DND-41 (cell line): ENCODE results near the gene CANT1.

ENCODE experiments used
- ATAC-seq: fragments of 200-7000 bp; cut with Tn5 transposase; 3 replicates; pipeline ENCODE4 v1.9.1; 2021; ENCODE audit warnings: low read depth; ENCODE audit not compliant: insufficient read depth
- DNase-seq: peaks from one replicate; pipeline ENCODE4 v3.0.0-alpha.2; 2020
- H2AFZ ChIP-seq: 2 replicates; pipeline ENCODE4 v1.6.0; 2012; ENCODE audit warnings: low read depth, low read length
- H3K27ac ChIP-seq: 2 replicates; pipeline ENCODE4 v1.5.1; 2012; ENCODE audit warnings: low read length, inconsistent platforms
- H3K27me3 ChIP-seq: fragments of 200-600 bp; sonication (generic); 2 replicates; pipeline ENCODE4 v1.6.0; 2012; ENCODE audit warnings: low read length, mild to moderate bottlenecking, inconsistent platforms; ENCODE audit not compliant: insufficient read depth, poor library complexity
- H3K36me3 ChIP-seq: 2 replicates; pipeline ENCODE4 v1.5.1; 2012; ENCODE audit warnings: low read length, inconsistent platforms; ENCODE audit not compliant: insufficient read depth
- H3K4me1 ChIP-seq: 2 replicates; pipeline ENCODE4 v1.5.1; 2012; ENCODE audit warnings: mild to moderate bottlenecking, low read length; ENCODE audit not compliant: insufficient read depth
- H3K4me2 ChIP-seq: 2 replicates; pipeline ENCODE4 v1.6.0; 2012; ENCODE audit warnings: mild to moderate bottlenecking, moderate library complexity, low read length, inconsistent platforms; ENCODE audit not compliant: insufficient read depth
- H3K4me3 ChIP-seq, 2 experiments: fragments of 200-600 bp in 1 of 2; shearing (Covaris generic) in 1 of 2; 2 replicates each; pipeline ENCODE4 v1.5.1; 2012 to 2016; ENCODE audit warnings: inconsistent platforms in 2 of 2, low read length in 2 of 2, mild to moderate bottlenecking in 2 of 2, low read depth in 1 of 2, moderate library complexity in 1 of 2
- H3K79me2 ChIP-seq: 2 replicates; pipeline ENCODE4 v1.6.0; 2012; ENCODE audit warnings: low read length, inconsistent platforms; ENCODE audit not compliant: insufficient read depth
- H3K9ac ChIP-seq: 2 replicates; pipeline ENCODE4 v1.6.0; 2012; ENCODE audit warnings: low read depth, mild to moderate bottlenecking, inconsistent platforms, low read length, moderate library complexity
- H3K9me3 ChIP-seq: 2 replicates; pipeline ENCODE4 v1.5.1; 2012; ENCODE audit warnings: low read length, moderate library complexity, mild to moderate bottlenecking, inconsistent platforms; ENCODE audit not compliant: insufficient read depth, severe bottlenecking
- H4K20me1 ChIP-seq: 2 replicates; pipeline ENCODE4 v1.6.0; 2012; ENCODE audit warnings: low read length; ENCODE audit not compliant: insufficient read depth
- EZH2 ChIP-seq: IDR thresholded peaks from 3 replicates; pipeline ENCODE4 v1.6.1; 2012; ENCODE audit warnings: borderline replicate concordance, low read depth, mild to moderate bottlenecking, moderate library complexity, low read length, inconsistent platforms; ENCODE audit not compliant: severe bottlenecking
- TF ChIP-seq, protein P1 (sequence below): IDR thresholded peaks from 2 replicates; pipeline ENCODE4 v1.5.1; 2012; ENCODE audit warnings: borderline replicate concordance, low read length, moderate library complexity, mild to moderate bottlenecking; ENCODE audit not compliant: poor library complexity, severe bottlenecking; ENCODE audit errors: extremely low read depth

CANT1 gene

DNA sequence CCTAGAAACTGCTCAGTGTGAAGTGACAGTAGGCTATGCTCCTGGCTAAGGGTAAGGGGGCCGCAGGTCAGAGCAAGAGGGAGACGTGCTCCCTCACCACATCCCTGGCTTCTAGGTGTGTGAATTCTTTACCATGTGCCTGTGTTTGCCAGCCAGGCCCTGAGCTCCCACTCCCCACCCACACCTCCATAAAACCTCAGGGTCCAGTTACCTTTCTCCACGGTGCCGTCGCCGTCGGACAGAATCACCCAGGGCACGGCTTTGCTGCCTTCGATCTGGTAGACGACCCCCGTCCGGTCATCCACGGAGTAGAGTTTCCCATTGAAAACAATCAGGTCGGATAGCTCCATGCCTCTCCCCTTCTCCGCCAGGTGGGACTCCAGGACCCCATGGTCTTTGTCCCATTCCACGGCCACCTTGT lies 12.8 kb downstream of the CANT1 start:
- H3K9me3 ChIP-seq = no peaks in the 10 kb centered on the region
- H2AFZ ChIP-seq = no peak overlapping the region
- H3K4me3 ChIP-seq = no peak overlapping the region
- no peaks in the 10 kb centered on the region for H3K27me3 ChIP-seq
- no peak overlapping the region for H3K9ac ChIP-seq
- H3K79me2 ChIP-seq = peaks cover 50% of the 10 kb centered on the region
- H3K4me2 ChIP-seq = no peak overlapping the region
- H3K4me1 ChIP-seq = no peaks in the 10 kb centered on the region
- no peak for TF ChIP-seq EZH2
- TF ChIP-seq, protein P1, sequence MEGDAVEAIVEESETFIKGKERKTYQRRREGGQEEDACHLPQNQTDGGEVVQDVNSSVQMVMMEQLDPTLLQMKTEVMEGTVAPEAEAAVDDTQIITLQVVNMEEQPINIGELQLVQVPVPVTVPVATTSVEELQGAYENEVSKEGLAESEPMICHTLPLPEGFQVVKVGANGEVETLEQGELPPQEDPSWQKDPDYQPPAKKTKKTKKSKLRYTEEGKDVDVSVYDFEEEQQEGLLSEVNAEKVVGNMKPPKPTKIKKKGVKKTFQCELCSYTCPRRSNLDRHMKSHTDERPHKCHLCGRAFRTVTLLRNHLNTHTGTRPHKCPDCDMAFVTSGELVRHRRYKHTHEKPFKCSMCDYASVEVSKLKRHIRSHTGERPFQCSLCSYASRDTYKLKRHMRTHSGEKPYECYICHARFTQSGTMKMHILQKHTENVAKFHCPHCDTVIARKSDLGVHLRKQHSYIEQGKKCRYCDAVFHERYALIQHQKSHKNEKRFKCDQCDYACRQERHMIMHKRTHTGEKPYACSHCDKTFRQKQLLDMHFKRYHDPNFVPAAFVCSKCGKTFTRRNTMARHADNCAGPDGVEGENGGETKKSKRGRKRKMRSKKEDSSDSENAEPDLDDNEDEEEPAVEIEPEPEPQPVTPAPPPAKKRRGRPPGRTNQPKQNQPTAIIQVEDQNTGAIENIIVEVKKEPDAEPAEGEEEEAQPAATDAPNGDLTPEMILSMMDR = no peak
- H4K20me1 ChIP-seq = peaks cover 78% of the 10 kb centered on the region
- no peak for DNase-seq
- ATAC-seq = no peak
- peaks cover 94% of the 10 kb centered on the region for H3K36me3 ChIP-seq
- H3K27ac ChIP-seq = no peak overlapping the region

DNA sequence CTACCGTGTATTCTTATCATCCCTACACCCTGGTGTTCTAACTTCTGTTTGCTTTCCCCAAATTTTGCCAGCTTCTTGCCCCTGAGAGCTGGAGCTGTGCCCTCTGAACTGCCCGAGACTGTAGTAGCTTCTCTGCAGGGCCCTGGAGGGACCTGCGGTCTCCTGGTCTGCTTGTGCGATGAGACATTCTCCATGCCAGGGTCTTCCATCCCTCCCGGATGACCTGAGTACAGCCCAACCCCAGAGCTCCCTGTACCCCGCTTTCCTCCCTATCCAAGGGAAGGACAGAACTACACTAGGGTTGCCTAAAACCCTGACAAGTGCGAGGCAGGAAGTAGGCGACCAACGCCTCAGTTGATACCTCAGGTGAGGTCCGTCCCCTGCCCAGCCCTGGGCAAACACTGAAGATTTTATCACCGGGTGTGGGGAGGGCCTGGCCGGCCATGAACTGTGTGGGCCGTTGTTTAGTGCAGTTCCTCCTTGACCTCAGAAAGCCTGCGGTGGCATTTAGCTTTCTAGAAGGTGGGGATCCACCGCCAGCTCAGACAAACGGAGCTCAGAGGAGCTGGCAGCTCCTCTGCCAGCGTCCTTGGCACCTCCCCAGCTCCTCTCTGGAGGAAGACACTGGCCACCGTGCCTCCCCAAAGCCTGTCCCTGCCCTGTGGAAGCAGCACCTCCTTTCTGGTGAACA lies 13.7 kb downstream of the CANT1 start:
- no peak overlapping the region for H2AFZ ChIP-seq
- H3K4me2 ChIP-seq = no peak overlapping the region
- H3K79me2 ChIP-seq = peaks cover 41% of the 10 kb centered on the region
- H3K36me3 ChIP-seq = peaks cover 99% of the 10 kb centered on the region
- H3K9me3 ChIP-seq = no peaks in the 10 kb centered on the region
- H3K27me3 ChIP-seq = no peaks in the 10 kb centered on the region
- TF ChIP-seq EZH2 = no peak
- TF ChIP-seq, protein P1 = no peak
- H3K4me1 ChIP-seq = no peaks in the 10 kb centered on the region
- no peak overlapping the region for H3K4me3 ChIP-seq
- DNase-seq (no peak), ATAC-seq (no peak)
- H4K20me1 ChIP-seq = peaks cover 73% of the 10 kb centered on the region
- H3K27ac ChIP-seq = no peak overlapping the region
- H3K9ac ChIP-seq = no peak overlapping the region

DNA sequence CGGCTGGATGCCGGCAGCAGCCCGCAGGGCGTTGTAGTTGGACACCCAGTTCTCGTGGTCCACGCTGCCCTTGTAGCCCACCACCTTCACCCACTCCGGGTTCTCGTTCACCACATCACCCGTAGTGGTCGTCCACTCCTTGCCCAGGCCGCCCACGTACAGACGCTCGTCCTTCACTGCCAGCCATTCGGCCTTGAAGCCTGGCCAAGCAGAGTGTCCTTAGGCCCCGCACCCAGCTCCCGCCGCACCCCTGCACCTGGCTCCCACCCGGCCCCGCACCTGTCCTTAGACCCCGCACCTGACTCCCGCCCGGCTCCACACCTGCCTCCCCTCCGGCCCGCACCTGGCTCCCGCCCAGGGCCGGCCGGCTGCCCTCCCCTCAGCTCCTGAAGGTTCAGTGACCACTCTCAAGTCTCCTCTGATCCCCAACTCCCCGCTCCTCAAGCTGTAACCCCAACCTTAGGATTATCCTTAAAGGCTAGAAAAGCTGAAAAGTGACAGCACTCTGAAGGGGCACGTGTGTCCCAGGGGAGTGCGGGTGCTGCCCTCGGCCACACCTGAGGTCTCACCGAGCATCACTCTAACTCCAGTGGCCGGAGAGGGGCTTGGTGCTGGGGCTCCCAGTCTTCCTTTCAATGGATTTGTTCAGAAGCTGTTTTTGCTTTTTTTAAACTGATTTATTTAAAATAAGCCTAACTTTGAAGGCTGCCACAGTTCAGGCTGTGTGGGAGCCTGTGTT lies 14.4 kb downstream of the CANT1 start:
- H3K4me2 ChIP-seq = no peak overlapping the region
- H2AFZ ChIP-seq = no peak overlapping the region
- ATAC-seq = no peak
- no peak overlapping the region for H3K27ac ChIP-seq
- no peaks in the 10 kb centered on the region for H3K27me3 ChIP-seq
- DNase-seq = no peak
- H4K20me1 ChIP-seq = peaks cover 66% of the 10 kb centered on the region
- H3K79me2 ChIP-seq = peaks cover 34% of the 10 kb centered on the region
- no peaks in the 10 kb centered on the region for H3K9me3 ChIP-seq
- peaks cover 99% of the 10 kb centered on the region for H3K36me3 ChIP-seq
- H3K4me1 ChIP-seq = no peaks in the 10 kb centered on the region
- TF ChIP-seq EZH2 = no peak
- TF ChIP-seq, protein P1 = no peak
- H3K4me3 ChIP-seq = no peak overlapping the region
- no peak overlapping the region for H3K9ac ChIP-seq
